Uterus (tissue), 2 donors: Measurements from ENCODE around the gene EYA3.

Experiments used
- POLR2A ChIP-seq, 2 donors: fragments of 450-650 bp; IDR thresholded peaks; one replicate each; pipeline ENCODE4 v1.6.1; 2016; ENCODE audit warnings: antibody characterized with exemption in 2 of 2, mild to moderate bottlenecking in 1 of 2, moderate library complexity in 1 of 2
- TF ChIP-seq, protein P1 (sequence below), 4 experiments: fragments of 200-600 bp in 2 of 4; fragments of 450-650 bp in 2 of 4; sonication (generic) in 2 of 4; IDR thresholded peaks; one replicate each; pipeline ENCODE4 v1.5.1; 2016 to 2019; ENCODE audit warnings: antibody characterized with exemption in 4 of 4, mild to moderate bottlenecking in 2 of 4, moderate library complexity in 1 of 4

GRCh38 chr1:28085129-28085528 lies 3.3 kb downstream of the EYA3 start:
- TF ChIP-seq, protein P1, sequence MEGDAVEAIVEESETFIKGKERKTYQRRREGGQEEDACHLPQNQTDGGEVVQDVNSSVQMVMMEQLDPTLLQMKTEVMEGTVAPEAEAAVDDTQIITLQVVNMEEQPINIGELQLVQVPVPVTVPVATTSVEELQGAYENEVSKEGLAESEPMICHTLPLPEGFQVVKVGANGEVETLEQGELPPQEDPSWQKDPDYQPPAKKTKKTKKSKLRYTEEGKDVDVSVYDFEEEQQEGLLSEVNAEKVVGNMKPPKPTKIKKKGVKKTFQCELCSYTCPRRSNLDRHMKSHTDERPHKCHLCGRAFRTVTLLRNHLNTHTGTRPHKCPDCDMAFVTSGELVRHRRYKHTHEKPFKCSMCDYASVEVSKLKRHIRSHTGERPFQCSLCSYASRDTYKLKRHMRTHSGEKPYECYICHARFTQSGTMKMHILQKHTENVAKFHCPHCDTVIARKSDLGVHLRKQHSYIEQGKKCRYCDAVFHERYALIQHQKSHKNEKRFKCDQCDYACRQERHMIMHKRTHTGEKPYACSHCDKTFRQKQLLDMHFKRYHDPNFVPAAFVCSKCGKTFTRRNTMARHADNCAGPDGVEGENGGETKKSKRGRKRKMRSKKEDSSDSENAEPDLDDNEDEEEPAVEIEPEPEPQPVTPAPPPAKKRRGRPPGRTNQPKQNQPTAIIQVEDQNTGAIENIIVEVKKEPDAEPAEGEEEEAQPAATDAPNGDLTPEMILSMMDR (IDR thresholded peaks at IDR 0.05) = no peak
- no peak for TF ChIP-seq POLR2A (IDR thresholded peaks at IDR 0.05)
